HepG2 (cell line): Measurements from ENCODE around the gene PPP1R14D. TPM values are rescaled to one million over a fixed set of nuclear protein-coding genes. Genes with fewer than 3 reads are reported as not detected.

Source experiments
- ASH2L ChIP-seq: fragments of 300-600, 200-600 bp; sonication (generic); IDR thresholded peaks from 2 replicates; pipeline ENCODE4 v1.7.0; 2017; ENCODE audit warnings: low read depth, mild to moderate bottlenecking, moderate library complexity, mixed read lengths, low read length; ENCODE audit not compliant: insufficient read length
- ATF7-NPFF ChIP-seq: sonication (generic); formaldehyde crosslinking; IDR thresholded peaks from 2 replicates; pipeline ENCODE4 v1.8.1; 2023; ENCODE audit warnings: mild to moderate bottlenecking, low read depth, missing genetic modification reagents, moderate library complexity
- BORCS8-MEF2B ChIP-seq: sonication (generic); formaldehyde crosslinking; IDR thresholded peaks from 2 replicates; pipeline ENCODE4 v1.8.0; 2022; ENCODE audit warnings: mild to moderate bottlenecking, missing genetic modification reagents
- CBX2 ChIP-seq, 2 experiments: fragments of 200-600 bp in 1 of 2; sonication (generic); formaldehyde crosslinking in 1 of 2; IDR thresholded peaks; 2 replicates each; pipeline versions ENCODE4 v1.7.0 to v1.8.1; 2018 to 2022; ENCODE audit warnings: low read depth in 2 of 2, low read length in 1 of 2, mild to moderate bottlenecking in 1 of 2, missing genetic modification reagents in 1 of 2
- CHD2 ChIP-seq: IDR thresholded peaks from 2 replicates; pipeline ENCODE4 v1.6.1; 2011; ENCODE audit warnings: low read depth, low read length, improper control_type of control experiment
- CREBL2 ChIP-seq: sonication (generic); formaldehyde crosslinking; IDR thresholded peaks from 2 replicates; pipeline ENCODE4 v1.8.1; 2023; ENCODE audit warnings: missing genetic modification reagents, mild to moderate bottlenecking, borderline replicate concordance
- ELK4 ChIP-seq: sonication (generic); formaldehyde crosslinking; IDR thresholded peaks from 2 replicates; pipeline ENCODE4 v1.9.0; 2021; ENCODE audit warnings: missing genetic modification reagents, borderline replicate concordance
- FOXK2 ChIP-seq: fragments of 450-650 bp; IDR thresholded peaks from 2 replicates; pipeline ENCODE4 v1.6.1; 2016
- GABPA ChIP-seq, 2 experiments: IDR thresholded peaks; 2 replicates each; pipeline ENCODE4 v1.6.1; 2011 to 2016; ENCODE audit warnings: low read depth in 2 of 2, low read length in 1 of 2, missing biosample characterization in 1 of 2, missing genetic modification characterization in 1 of 2
- NCOA1 ChIP-seq: sonication (generic); formaldehyde crosslinking; IDR thresholded peaks from 2 replicates; pipeline ENCODE4 v1.9.0; 2021; ENCODE audit warnings: missing genetic modification reagents
- PITX1 ChIP-seq: sonication (generic); formaldehyde crosslinking; IDR thresholded peaks from 2 replicates; pipeline ENCODE4 v1.5.1; 2020; ENCODE audit warnings: mild to moderate bottlenecking, missing genetic modification reagents
- SMAD9 ChIP-seq: sonication (generic); formaldehyde crosslinking; IDR thresholded peaks from 2 replicates; pipeline ENCODE4 v1.5.1; 2020; ENCODE audit warnings: mild to moderate bottlenecking, missing genetic modification reagents
- SRF ChIP-seq: IDR thresholded peaks from 2 replicates; pipeline ENCODE4 v1.6.1; 2011; ENCODE audit warnings: mild to moderate bottlenecking, low read depth, low read length, moderate library complexity
- TFAP4 ChIP-seq: sonication (generic); IDR thresholded peaks from 2 replicates; pipeline ENCODE4 v1.6.1; 2016; ENCODE audit warnings: low read depth, borderline replicate concordance
- ZBTB8A ChIP-seq: sonication (generic); formaldehyde crosslinking; IDR thresholded peaks from 2 replicates; pipeline ENCODE4 v1.4.0; 2020; ENCODE audit warnings: mild to moderate bottlenecking, low read depth, missing genetic modification reagents, borderline replicate concordance
- ZFP82 ChIP-seq: sonication (generic); formaldehyde crosslinking; IDR thresholded peaks from 2 replicates; pipeline ENCODE4 v1.5.1; 2020; ENCODE audit warnings: mild to moderate bottlenecking, missing genetic modification reagents, borderline replicate concordance
- ZMYM2 ChIP-seq: sonication (generic); formaldehyde crosslinking; IDR thresholded peaks from 2 replicates; pipeline ENCODE4 v1.8.0; 2022; ENCODE audit warnings: mild to moderate bottlenecking, missing genetic modification reagents
- ZNF121 ChIP-seq: sonication (generic); formaldehyde crosslinking; IDR thresholded peaks from 2 replicates; pipeline ENCODE4 v1.5.0; 2020; ENCODE audit warnings: mild to moderate bottlenecking, missing genetic modification reagents
- ZNF18 ChIP-seq: sonication (generic); formaldehyde crosslinking; IDR thresholded peaks from 2 replicates; pipeline ENCODE4 v1.8.0; 2022; ENCODE audit warnings: mild to moderate bottlenecking, missing genetic modification reagents; ENCODE audit not compliant: insufficient replicate concordance
- ZNF180 ChIP-seq: sonication (generic); formaldehyde crosslinking; IDR thresholded peaks from 2 replicates; pipeline ENCODE4 v1.4.0; 2020; ENCODE audit warnings: low read depth, missing genetic modification reagents, borderline replicate concordance
- ZNF253 ChIP-seq: sonication (generic); formaldehyde crosslinking; IDR thresholded peaks from 2 replicates; pipeline ENCODE4 v1.8.0; 2022; ENCODE audit warnings: mild to moderate bottlenecking, missing genetic modification reagents, borderline replicate concordance
- ZNF432 ChIP-seq: sonication (generic); formaldehyde crosslinking; IDR thresholded peaks from 2 replicates; pipeline ENCODE4 v1.5.0; 2020; ENCODE audit warnings: missing genetic modification reagents, mild to moderate bottlenecking, borderline replicate concordance
- ZNF607 ChIP-seq: sonication (generic); formaldehyde crosslinking; IDR thresholded peaks from 2 replicates; pipeline ENCODE4 v1.5.1; 2020; ENCODE audit warnings: missing genetic modification reagents, mild to moderate bottlenecking, borderline replicate concordance
- ZNF746 ChIP-seq: sonication (generic); formaldehyde crosslinking; IDR thresholded peaks from 2 replicates; pipeline ENCODE4 v1.8.0; 2022; ENCODE audit warnings: mild to moderate bottlenecking, missing genetic modification reagents
- ZNF83 ChIP-seq: sonication (generic); formaldehyde crosslinking; IDR thresholded peaks from 2 replicates; pipeline ENCODE4 v1.4.0; 2020; ENCODE audit warnings: missing genetic modification reagents, mild to moderate bottlenecking, borderline replicate concordance
- ZNF850 ChIP-seq: sonication (generic); formaldehyde crosslinking; conservative IDR thresholded peaks from 2 replicates; pipeline ENCODE4 v1.9.0; 2021; ENCODE audit warnings: mild to moderate bottlenecking, missing genetic modification reagents
- polyA plus RNA-seq, 8 experiments: library from polyadenylated mRNA; depleted of rRNA in 3 of 8; stranded (reverse) in 7 of 8; unstranded in 1 of 8; fragments of >200 nt; fragmentation: Illumina TruSeq in 4 of 8; extraction: Trizol in 4 of 8; gene quantifications; 2 replicates each; pipeline versions ENCODE4 v1.2.1 to v1.2.3, GENCODE V29; 2011 to 2016; ENCODE audit warnings: low read depth in 4 of 8, missing spikeins in 1 of 8, mixed read lengths in 1 of 8; ENCODE audit not compliant: insufficient read depth in 1 of 8
- total RNA-seq, 5 experiments: library from RNA; depleted of rRNA; stranded (reverse); fragments of >200 nt; fragmentation: Illumina TruSeq; extraction: Trizol; gene quantifications; 2 replicates each; pipeline ENCODE4 v1.2.3, GENCODE V29; 2016; ENCODE audit warnings: low read depth in 1 of 5

Gene PPP1R14D
- total and polyA plus RNA-seq, 2 of the 13 experiments (the other 11 are each of a cell fraction or from before 2014, with no cell fraction given), result 0.53 to 0.55 TPM

- TF ChIP-seq CBX2 (IDR thresholded peaks at IDR 0.05; ENCODE audit: low read depth, low read length), result no peak
- TF ChIP-seq CBX2 (CRISPR knock-in tag; IDR thresholded peaks at IDR 0.05; ENCODE audit: low read depth), result no peak
- peak; percentile 84 for TF ChIP-seq BORCS8-MEF2B (CRISPR knock-in tag)
- TF ChIP-seq ATF7-NPFF, result no peak; the same call in 1 of the 2 replicates
- no peak for TF ChIP-seq ZNF850 (CRISPR knock-in tag)
- no peak for TF ChIP-seq ZBTB8A
- no peak for TF ChIP-seq ELK4
- no peak for TF ChIP-seq ZNF746 (CRISPR knock-in tag)
- peak; percentile 36; the same call in 1 of the 2 replicates for TF ChIP-seq GABPA (IDR thresholded peaks at IDR 0.05; ENCODE audit: low read depth, low read length)
- TF ChIP-seq GABPA (CRISPR knock-in tag; IDR thresholded peaks at IDR 0.05; ENCODE audit: low read depth), result peak; percentile 84
- TF ChIP-seq FOXK2, result no peak
- no peak; the same call in 1 of the 2 replicates for TF ChIP-seq ZNF607
- TF ChIP-seq NCOA1, result peak; percentile 89
- no peak for TF ChIP-seq ZNF432
- peak; percentile 59; the same call in 1 of the 2 replicates for TF ChIP-seq CHD2
- no peak for TF ChIP-seq ZFP82 (CRISPR knock-in tag)
- TF ChIP-seq ZNF121 (CRISPR knock-in tag), result no peak
- no peak for TF ChIP-seq ZNF253 (CRISPR knock-in tag)
- TF ChIP-seq ZNF83 (CRISPR knock-in tag), result no peak
- no peak for TF ChIP-seq SRF
- no peak for TF ChIP-seq SMAD9 (CRISPR knock-in tag)
- no peak; the same call in 1 of the 2 replicates for TF ChIP-seq PITX1 (CRISPR knock-in tag)
- no peak for TF ChIP-seq ZMYM2 (CRISPR knock-in tag)
- no peak for TF ChIP-seq CREBL2
- no peak; the same call in 1 of the 2 replicates for TF ChIP-seq TFAP4
- TF ChIP-seq ASH2L, result peak; percentile 81
- TF ChIP-seq ZNF18, result peak; percentile 81
- no peak for TF ChIP-seq ZNF180 (CRISPR knock-in tag)
Observed at GRCh38 chr15:40807028-40807887, 21.2 kb downstream of the PPP1R14D start, which contains the start of the genes DNAJC17 and ZFYVE19 (continued).
